ENCODE data around the gene EIPR1.

- TF ChIP-seq CTCF (conservative IDR thresholded peaks at IDR 0.05) (no peak), ZFX (IDR thresholded peaks at IDR 0.05) (no peak)
Measured at GRCh38 chr2:3256157-3256556, 121.5 kb downstream of the EIPR1 start.
